ENCODE results near the gene MPIG6B. TPM values are rescaled to one million over a fixed set of nuclear protein-coding genes. Genes with fewer than 3 reads are reported as not detected.

The MPIG6B gene
- total and polyA plus RNA-seq, 4 donors: 0.08 to 10.7 (median 0.24) TPM

DNA sequence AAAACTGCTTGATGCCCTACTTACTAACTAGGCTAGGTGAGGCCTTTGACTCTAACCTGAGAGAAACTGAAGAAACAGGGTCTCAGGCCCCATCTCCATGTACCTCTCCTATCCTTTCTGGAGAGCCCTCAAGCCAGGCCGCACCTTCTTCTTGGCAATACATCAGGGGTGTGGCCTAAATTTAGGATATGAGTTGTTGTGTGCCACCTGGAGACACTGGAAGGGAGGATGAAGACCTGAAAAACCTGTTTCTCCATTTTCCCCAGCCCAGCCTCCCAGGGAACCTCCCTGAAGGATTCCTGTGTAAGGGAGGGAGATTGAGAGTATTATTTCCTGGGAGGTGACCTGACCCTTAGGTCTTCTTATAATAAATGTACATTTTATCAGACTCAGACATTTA lies 4.9 kb upstream of the MPIG6B start:
- TF ChIP-seq HNF4G (IDR thresholded peaks at IDR 0.05): no peak
- no peak for DNase-seq (ENCODE audit: low spot score)
- no peak overlapping the region for H3K9ac ChIP-seq (ENCODE audit: low read depth in 1 of 2, low read length in 2 of 2)
- H3K27me3 ChIP-seq (ENCODE audit: control insufficient read depth in 4 of 4, insufficient read depth in 4 of 4, low read length in 3 of 4): no peaks in the 10 kb centered on the region
- no peaks in the 10 kb centered on the region for H3K9me3 ChIP-seq (ENCODE audit: control insufficient read depth in 4 of 4, low read length in 3 of 4)
- no peak overlapping the region for H3K4me3 ChIP-seq (ENCODE audit: low read depth in 1 of 3, low read length in 3 of 3)
- no peaks in the 10 kb centered on the region for H3K4me1 ChIP-seq (ENCODE audit: control insufficient read depth in 4 of 4, insufficient read depth in 4 of 4, low read length in 3 of 4)
- no peaks in the 10 kb centered on the region for H3K36me3 ChIP-seq (ENCODE audit: control insufficient read depth in 4 of 4, insufficient read depth in 3 of 4, low read depth in 1 of 4, low read length in 3 of 4)
- no peak overlapping the region for H3K27ac ChIP-seq (ENCODE audit: low read depth in 1 of 2, low read length in 2 of 2)
- 83% methylated on average over 1 of the region's 1 CpG for WGBS

DNA sequence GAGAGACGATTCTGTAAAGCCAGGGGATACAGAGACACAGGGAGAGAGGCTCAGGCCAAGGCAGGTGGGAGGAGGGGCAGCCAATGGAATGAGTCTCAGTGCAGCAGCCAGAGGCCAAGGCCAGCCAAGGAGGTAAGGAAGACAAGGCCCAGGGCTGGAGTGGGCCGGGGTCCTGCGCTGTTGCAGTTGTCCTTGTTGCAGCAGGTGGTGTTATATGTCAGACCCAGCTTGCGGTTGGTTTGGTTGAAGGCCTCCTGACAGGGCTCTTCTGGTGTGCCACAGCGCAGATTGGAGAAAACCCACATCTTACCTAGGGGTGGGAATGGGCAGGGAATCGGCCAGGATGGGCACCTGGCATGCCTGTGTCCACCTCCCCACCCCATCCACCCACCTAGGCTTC lies 4.2 kb upstream of the MPIG6B start:
- no peaks in the 10 kb centered on the region for H3K27me3 ChIP-seq (ENCODE audit: control insufficient read depth in 4 of 4, insufficient read depth in 4 of 4, low read length in 3 of 4)
- H3K36me3 ChIP-seq (ENCODE audit: control insufficient read depth in 4 of 4, insufficient read depth in 3 of 4, low read depth in 1 of 4, low read length in 3 of 4): no peaks in the 10 kb centered on the region
- no peak overlapping the region for H3K4me3 ChIP-seq (ENCODE audit: low read depth in 1 of 3, low read length in 3 of 3)
- TF ChIP-seq, protein P1, sequence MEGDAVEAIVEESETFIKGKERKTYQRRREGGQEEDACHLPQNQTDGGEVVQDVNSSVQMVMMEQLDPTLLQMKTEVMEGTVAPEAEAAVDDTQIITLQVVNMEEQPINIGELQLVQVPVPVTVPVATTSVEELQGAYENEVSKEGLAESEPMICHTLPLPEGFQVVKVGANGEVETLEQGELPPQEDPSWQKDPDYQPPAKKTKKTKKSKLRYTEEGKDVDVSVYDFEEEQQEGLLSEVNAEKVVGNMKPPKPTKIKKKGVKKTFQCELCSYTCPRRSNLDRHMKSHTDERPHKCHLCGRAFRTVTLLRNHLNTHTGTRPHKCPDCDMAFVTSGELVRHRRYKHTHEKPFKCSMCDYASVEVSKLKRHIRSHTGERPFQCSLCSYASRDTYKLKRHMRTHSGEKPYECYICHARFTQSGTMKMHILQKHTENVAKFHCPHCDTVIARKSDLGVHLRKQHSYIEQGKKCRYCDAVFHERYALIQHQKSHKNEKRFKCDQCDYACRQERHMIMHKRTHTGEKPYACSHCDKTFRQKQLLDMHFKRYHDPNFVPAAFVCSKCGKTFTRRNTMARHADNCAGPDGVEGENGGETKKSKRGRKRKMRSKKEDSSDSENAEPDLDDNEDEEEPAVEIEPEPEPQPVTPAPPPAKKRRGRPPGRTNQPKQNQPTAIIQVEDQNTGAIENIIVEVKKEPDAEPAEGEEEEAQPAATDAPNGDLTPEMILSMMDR (IDR thresholded peaks at IDR 0.05; ENCODE audit: low read depth, low read length, missing input control): no peak
- TF ChIP-seq NR2F2 (IDR thresholded peaks at IDR 0.05): no peak
- no peak for TF ChIP-seq JUND (IDR thresholded peaks at IDR 0.05)
- TF ChIP-seq, protein P2, sequence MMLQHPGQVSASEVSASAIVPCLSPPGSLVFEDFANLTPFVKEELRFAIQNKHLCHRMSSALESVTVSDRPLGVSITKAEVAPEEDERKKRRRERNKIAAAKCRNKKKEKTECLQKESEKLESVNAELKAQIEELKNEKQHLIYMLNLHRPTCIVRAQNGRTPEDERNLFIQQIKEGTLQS (IDR thresholded peaks at IDR 0.05): no peak
- TF ChIP-seq, protein P3, sequence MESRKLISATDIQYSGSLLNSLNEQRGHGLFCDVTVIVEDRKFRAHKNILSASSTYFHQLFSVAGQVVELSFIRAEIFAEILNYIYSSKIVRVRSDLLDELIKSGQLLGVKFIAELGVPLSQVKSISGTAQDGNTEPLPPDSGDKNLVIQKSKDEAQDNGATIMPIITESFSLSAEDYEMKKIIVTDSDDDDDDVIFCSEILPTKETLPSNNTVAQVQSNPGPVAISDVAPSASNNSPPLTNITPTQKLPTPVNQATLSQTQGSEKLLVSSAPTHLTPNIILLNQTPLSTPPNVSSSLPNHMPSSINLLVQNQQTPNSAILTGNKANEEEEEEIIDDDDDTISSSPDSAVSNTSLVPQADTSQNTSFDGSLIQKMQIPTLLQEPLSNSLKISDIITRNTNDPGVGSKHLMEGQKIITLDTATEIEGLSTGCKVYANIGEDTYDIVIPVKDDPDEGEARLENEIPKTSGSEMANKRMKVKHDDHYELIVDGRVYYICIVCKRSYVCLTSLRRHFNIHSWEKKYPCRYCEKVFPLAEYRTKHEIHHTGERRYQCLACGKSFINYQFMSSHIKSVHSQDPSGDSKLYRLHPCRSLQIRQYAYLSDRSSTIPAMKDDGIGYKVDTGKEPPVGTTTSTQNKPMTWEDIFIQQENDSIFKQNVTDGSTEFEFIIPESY (IDR thresholded peaks at IDR 0.05): no peak
- TF ChIP-seq GABPA (IDR thresholded peaks at IDR 0.05 in 1 of 2, conservative IDR thresholded peaks at IDR 0.05 in 1 of 2): no peak
- no peak for TF ChIP-seq SP1 (IDR thresholded peaks at IDR 0.05)
- no peak for TF ChIP-seq HNF4G (IDR thresholded peaks at IDR 0.05)
- TF ChIP-seq RXRA (IDR thresholded peaks at IDR 0.05): no peak
- TF ChIP-seq, protein P4, sequence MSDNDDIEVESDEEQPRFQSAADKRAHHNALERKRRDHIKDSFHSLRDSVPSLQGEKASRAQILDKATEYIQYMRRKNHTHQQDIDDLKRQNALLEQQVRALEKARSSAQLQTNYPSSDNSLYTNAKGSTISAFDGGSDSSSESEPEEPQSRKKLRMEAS (IDR thresholded peaks at IDR 0.05): no peak
- TF ChIP-seq RAD21 (IDR thresholded peaks at IDR 0.05): no peak
- TF ChIP-seq YY1 (IDR thresholded peaks at IDR 0.05): no peak
- TF ChIP-seq, protein P5, sequence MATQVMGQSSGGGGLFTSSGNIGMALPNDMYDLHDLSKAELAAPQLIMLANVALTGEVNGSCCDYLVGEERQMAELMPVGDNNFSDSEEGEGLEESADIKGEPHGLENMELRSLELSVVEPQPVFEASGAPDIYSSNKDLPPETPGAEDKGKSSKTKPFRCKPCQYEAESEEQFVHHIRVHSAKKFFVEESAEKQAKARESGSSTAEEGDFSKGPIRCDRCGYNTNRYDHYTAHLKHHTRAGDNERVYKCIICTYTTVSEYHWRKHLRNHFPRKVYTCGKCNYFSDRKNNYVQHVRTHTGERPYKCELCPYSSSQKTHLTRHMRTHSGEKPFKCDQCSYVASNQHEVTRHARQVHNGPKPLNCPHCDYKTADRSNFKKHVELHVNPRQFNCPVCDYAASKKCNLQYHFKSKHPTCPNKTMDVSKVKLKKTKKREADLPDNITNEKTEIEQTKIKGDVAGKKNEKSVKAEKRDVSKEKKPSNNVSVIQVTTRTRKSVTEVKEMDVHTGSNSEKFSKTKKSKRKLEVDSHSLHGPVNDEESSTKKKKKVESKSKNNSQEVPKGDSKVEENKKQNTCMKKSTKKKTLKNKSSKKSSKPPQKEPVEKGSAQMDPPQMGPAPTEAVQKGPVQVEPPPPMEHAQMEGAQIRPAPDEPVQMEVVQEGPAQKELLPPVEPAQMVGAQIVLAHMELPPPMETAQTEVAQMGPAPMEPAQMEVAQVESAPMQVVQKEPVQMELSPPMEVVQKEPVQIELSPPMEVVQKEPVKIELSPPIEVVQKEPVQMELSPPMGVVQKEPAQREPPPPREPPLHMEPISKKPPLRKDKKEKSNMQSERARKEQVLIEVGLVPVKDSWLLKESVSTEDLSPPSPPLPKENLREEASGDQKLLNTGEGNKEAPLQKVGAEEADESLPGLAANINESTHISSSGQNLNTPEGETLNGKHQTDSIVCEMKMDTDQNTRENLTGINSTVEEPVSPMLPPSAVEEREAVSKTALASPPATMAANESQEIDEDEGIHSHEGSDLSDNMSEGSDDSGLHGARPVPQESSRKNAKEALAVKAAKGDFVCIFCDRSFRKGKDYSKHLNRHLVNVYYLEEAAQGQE (IDR thresholded peaks at IDR 0.05): no peak
- H3K9me3 ChIP-seq (ENCODE audit: control insufficient read depth in 4 of 4, low read length in 3 of 4): no peaks in the 10 kb centered on the region
- no peak overlapping the region for H3K9ac ChIP-seq (ENCODE audit: low read depth in 1 of 2, low read length in 2 of 2)
- no peak overlapping the region for H3K27ac ChIP-seq (ENCODE audit: low read depth in 1 of 2, low read length in 2 of 2)
- no peaks in the 10 kb centered on the region for H3K4me1 ChIP-seq (ENCODE audit: control insufficient read depth in 4 of 4, insufficient read depth in 4 of 4, low read length in 3 of 4)
- WGBS: 87% methylated on average over 6 of the region's 6 CpGs
- DNase-seq (ENCODE audit: low spot score): no peak
